GM19463 (cell line): ENCODE measurements around the gene ZIC5.

Experiments
- ATAC-seq: cut with Tn5 transposase; IDR thresholded peaks from one replicate; pipeline ENCODE4 v1.9.1; 2021; ENCODE audit warnings: mild to moderate bottlenecking, moderate library complexity; ENCODE audit not compliant: unreplicated experiment

Gene ZIC5

GRCh38 chr13:99971576-99972189 lies at the start of gene ZIC5:
Gene ZIC5, minus strand, starts transcription at chr13:99971767. Its CDS starts 164 bp downstream, at chr13:99971603.
- no peak for ATAC-seq

GRCh38 chr13:100019780-100020356 lies 48.3 kb upstream of the ZIC5 start:
- no peak for ATAC-seq

- ATAC-seq = no peak
Observed at GRCh38 chr13:100014621-100015020, 43.1 kb upstream of the ZIC5 start.

GRCh38 chr13:99998261-99998660 lies 26.7 kb upstream of the ZIC5 start:
- no peak for ATAC-seq

- ATAC-seq = no peak
Observed at GRCh38 chr13:99997702-99998214, 26.2 kb upstream of the ZIC5 start.

GRCh38 chr13:99996381-99996973 lies 24.9 kb upstream of the ZIC5 start:
- no peak for ATAC-seq

GRCh38 chr13:99995589-99996380 lies 24.2 kb upstream of the ZIC5 start:
- ATAC-seq = no peak

- no peak for ATAC-seq
Observed at GRCh38 chr13:99995104-99995588, 23.6 kb upstream of the ZIC5 start.

GRCh38 chr13:99994638-99995020 lies 23.1 kb upstream of the ZIC5 start:
- ATAC-seq = no peak

GRCh38 chr13:99993660-99994637 lies 22.4 kb upstream of the ZIC5 start:
- no peak for ATAC-seq

GRCh38 chr13:99992949-99993351 lies 21.4 kb upstream of the ZIC5 start:
- no peak for ATAC-seq

GRCh38 chr13:99991828-99992775 lies 20.5 kb upstream of the ZIC5 start:
- ATAC-seq = no peak

GRCh38 chr13:99991013-99991827 lies 19.7 kb upstream of the ZIC5 start:
- ATAC-seq = no peak

- ATAC-seq = no peak
Observed at GRCh38 chr13:99990126-99990977, 18.8 kb upstream of the ZIC5 start.

GRCh38 chr13:99989276-99990125 lies 17.9 kb upstream of the ZIC5 start:
- ATAC-seq = no peak

- no peak for ATAC-seq
Observed at GRCh38 chr13:99988529-99989275, 17.1 kb upstream of the ZIC5 start.
